HepG2 (cell line): ENCODE measurements around the gene EBF4. TPM values are rescaled to one million over a fixed set of nuclear protein-coding genes. Genes with fewer than 3 reads are reported as not detected.
A peak's percentile ranks its signal among the peaks of the same experiment; 100 is the strongest.

Source experiments
- FOXK1 ChIP-seq: sonication (generic); formaldehyde crosslinking; IDR thresholded peaks from 2 replicates; pipeline ENCODE4 v1.4.0; 2020; ENCODE audit warnings: low read depth, missing genetic modification reagents, borderline replicate concordance
- HDAC1 ChIP-seq: sonication (generic); formaldehyde crosslinking; IDR thresholded peaks from 2 replicates; pipeline ENCODE4 v1.5.1; 2020; ENCODE audit warnings: mild to moderate bottlenecking, missing genetic modification reagents
- HDAC2 ChIP-seq: sonication (generic); formaldehyde crosslinking; IDR thresholded peaks from 2 replicates; pipeline ENCODE4 v1.4.0; 2020; ENCODE audit warnings: missing genetic modification reagents
- HNRNPL ChIP-seq: fragments of 200-400 bp; formaldehyde crosslinking; IDR thresholded peaks from 2 replicates; pipeline ENCODE4 v1.6.1; 2017; ENCODE audit warnings: mild to moderate bottlenecking, low read depth, low read length
- PPARG ChIP-seq: conservative IDR thresholded peaks from 2 replicates; pipeline ENCODE4 v1.6.1; 2016; ENCODE audit warnings: missing biosample characterization, missing genetic modification reagents
- SIX4 ChIP-seq: sonication (generic); formaldehyde crosslinking; IDR thresholded peaks from 2 replicates; pipeline ENCODE4 v1.4.0; 2020; ENCODE audit warnings: missing genetic modification reagents
- ZBTB1 ChIP-seq: sonication (generic); formaldehyde crosslinking; IDR thresholded peaks from 2 replicates; pipeline ENCODE4 v1.4.0; 2020; ENCODE audit warnings: missing genetic modification reagents, borderline replicate concordance
- ZFP1 ChIP-seq: IDR thresholded peaks from 2 replicates; pipeline ENCODE4 v1.6.1; 2016
- ZNF431 ChIP-seq: sonication (generic); formaldehyde crosslinking; IDR thresholded peaks from 2 replicates; pipeline ENCODE4 v1.9.0; 2022; ENCODE audit warnings: missing genetic modification reagents, low read depth, mild to moderate bottlenecking, borderline replicate concordance
- ZNF781 ChIP-seq: sonication (generic); formaldehyde crosslinking; IDR thresholded peaks from 2 replicates; pipeline ENCODE4 v1.5.1; 2020; ENCODE audit warnings: borderline replicate concordance, mild to moderate bottlenecking, missing genetic modification reagents; ENCODE audit errors: not compliant biosample characterization
- polyA plus RNA-seq, 8 experiments: library from polyadenylated mRNA; depleted of rRNA in 3 of 8; stranded (reverse) in 7 of 8; unstranded in 1 of 8; fragments of >200 nt; fragmentation: Illumina TruSeq in 4 of 8; extraction: Trizol in 4 of 8; gene quantifications; 2 replicates each; pipeline versions ENCODE4 v1.2.1 to v1.2.3, GENCODE V29; 2011 to 2016; ENCODE audit warnings: low read depth in 4 of 8, missing spikeins in 1 of 8, mixed read lengths in 1 of 8; ENCODE audit not compliant: insufficient read depth in 1 of 8
- total RNA-seq, 5 experiments: library from RNA; depleted of rRNA; stranded (reverse); fragments of >200 nt; fragmentation: Illumina TruSeq; extraction: Trizol; gene quantifications; 2 replicates each; pipeline ENCODE4 v1.2.3, GENCODE V29; 2016; ENCODE audit warnings: low read depth in 1 of 5
- TF ChIP-seq, protein P1 (sequence below): IDR thresholded peaks from 2 replicates; pipeline ENCODE4 v1.4.0; 2020; ENCODE audit warnings: mild to moderate bottlenecking, missing genetic modification reagents
- TF ChIP-seq, protein P2 (sequence below): sonication (generic); formaldehyde crosslinking; IDR thresholded peaks from 2 replicates; pipeline ENCODE4 v1.8.1; 2022; ENCODE audit warnings: low read depth, mild to moderate bottlenecking, missing genetic modification reagents
- TF ChIP-seq, protein P3 (sequence below): sonication (generic); formaldehyde crosslinking; IDR thresholded peaks from 2 replicates; pipeline ENCODE4 v1.5.0; 2020; ENCODE audit warnings: missing genetic modification reagents, mild to moderate bottlenecking, borderline replicate concordance
- TF ChIP-seq, protein P4 (sequence below): sonication (generic); formaldehyde crosslinking; conservative IDR thresholded peaks from 2 replicates; pipeline ENCODE4 v1.4.0; 2020; ENCODE audit warnings: missing genetic modification reagents

Gene EBF4
- total and polyA plus RNA-seq, 2 of the 13 experiments (the other 11 are each of a cell fraction or from before 2014, with no cell fraction given), result 0.84 to 2.2 TPM

DNA sequence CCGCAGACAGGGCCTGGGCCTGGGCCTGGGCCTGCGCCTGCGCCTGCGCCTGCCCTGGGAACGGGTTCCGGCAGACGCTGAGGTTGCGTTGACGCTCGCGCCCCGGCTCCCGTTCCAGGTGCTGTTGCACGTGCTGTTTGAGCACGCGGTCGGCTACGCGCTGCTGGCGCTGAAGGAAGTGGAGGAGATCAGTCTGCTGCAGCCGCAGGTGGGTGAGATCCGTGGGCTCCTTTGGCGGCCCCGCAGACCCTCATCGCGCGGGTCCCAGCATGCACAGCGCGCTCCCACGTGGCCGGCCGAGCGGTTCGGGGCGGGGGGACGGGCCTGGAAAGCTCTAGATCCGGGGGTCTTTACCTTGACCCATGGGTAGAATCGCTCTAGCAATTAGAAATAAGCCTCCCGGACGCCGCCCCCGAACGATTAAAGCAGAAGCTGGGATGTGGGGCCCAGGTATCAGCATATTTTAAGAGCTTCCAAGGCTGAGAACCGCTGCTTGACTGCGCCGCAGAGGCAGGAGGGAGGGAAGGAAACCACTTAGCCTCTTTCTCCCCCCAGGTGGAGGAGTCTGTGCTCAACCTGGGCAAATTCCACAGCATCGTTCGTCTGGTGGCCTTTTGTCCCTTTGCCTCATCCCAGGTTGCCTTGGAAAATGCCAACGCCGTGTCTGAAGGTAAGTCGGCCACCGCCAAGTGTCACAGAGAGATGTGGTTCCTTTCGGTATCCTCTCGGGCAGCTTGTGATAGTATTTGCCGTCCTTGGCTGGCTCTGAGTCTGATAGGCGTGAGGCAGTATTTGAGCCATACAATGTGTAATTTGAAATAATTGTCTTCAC, 39.6 kb upstream of the EBF4 start (continued):
- TF ChIP-seq, protein P1, sequence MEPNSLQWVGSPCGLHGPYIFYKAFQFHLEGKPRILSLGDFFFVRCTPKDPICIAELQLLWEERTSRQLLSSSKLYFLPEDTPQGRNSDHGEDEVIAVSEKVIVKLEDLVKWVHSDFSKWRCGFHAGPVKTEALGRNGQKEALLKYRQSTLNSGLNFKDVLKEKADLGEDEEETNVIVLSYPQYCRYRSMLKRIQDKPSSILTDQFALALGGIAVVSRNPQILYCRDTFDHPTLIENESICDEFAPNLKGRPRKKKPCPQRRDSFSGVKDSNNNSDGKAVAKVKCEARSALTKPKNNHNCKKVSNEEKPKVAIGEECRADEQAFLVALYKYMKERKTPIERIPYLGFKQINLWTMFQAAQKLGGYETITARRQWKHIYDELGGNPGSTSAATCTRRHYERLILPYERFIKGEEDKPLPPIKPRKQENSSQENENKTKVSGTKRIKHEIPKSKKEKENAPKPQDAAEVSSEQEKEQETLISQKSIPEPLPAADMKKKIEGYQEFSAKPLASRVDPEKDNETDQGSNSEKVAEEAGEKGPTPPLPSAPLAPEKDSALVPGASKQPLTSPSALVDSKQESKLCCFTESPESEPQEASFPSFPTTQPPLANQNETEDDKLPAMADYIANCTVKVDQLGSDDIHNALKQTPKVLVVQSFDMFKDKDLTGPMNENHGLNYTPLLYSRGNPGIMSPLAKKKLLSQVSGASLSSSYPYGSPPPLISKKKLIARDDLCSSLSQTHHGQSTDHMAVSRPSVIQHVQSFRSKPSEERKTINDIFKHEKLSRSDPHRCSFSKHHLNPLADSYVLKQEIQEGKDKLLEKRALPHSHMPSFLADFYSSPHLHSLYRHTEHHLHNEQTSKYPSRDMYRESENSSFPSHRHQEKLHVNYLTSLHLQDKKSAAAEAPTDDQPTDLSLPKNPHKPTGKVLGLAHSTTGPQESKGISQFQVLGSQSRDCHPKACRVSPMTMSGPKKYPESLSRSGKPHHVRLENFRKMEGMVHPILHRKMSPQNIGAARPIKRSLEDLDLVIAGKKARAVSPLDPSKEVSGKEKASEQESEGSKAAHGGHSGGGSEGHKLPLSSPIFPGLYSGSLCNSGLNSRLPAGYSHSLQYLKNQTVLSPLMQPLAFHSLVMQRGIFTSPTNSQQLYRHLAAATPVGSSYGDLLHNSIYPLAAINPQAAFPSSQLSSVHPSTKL (CRISPR knock-in tag), result no peak
- TF ChIP-seq FOXK1 (CRISPR knock-in tag), result no peak; the same call in 1 of the 2 replicates
- no peak for TF ChIP-seq SIX4 (CRISPR knock-in tag)
- no peak for TF ChIP-seq ZFP1 (CRISPR knock-in tag)
- no peak for TF ChIP-seq HNRNPL
- TF ChIP-seq PPARG (CRISPR knock-in tag), result no peak
- TF ChIP-seq HDAC2 (CRISPR knock-in tag), result peak; percentile 56; the same call in 1 of the 2 replicates
- TF ChIP-seq HDAC1 (CRISPR knock-in tag), result peak; percentile 98
- TF ChIP-seq, protein P2, sequence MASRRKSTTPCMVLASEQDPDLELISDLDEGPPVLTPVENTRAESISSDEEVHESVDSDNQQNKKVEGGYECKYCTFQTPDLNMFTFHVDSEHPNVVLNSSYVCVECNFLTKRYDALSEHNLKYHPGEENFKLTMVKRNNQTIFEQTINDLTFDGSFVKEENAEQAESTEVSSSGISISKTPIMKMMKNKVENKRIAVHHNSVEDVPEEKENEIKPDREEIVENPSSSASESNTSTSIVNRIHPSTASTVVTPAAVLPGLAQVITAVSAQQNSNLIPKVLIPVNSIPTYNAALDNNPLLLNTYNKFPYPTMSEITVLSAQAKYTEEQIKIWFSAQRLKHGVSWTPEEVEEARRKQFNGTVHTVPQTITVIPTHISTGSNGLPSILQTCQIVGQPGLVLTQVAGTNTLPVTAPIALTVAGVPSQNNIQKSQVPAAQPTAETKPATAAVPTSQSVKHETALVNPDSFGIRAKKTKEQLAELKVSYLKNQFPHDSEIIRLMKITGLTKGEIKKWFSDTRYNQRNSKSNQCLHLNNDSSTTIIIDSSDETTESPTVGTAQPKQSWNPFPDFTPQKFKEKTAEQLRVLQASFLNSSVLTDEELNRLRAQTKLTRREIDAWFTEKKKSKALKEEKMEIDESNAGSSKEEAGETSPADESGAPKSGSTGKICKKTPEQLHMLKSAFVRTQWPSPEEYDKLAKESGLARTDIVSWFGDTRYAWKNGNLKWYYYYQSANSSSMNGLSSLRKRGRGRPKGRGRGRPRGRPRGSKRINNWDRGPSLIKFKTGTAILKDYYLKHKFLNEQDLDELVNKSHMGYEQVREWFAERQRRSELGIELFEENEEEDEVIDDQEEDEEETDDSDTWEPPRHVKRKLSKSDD, result no peak
- TF ChIP-seq ZBTB1 (CRISPR knock-in tag), result no peak; the same call in 1 of the 2 replicates
- TF ChIP-seq, protein P3, sequence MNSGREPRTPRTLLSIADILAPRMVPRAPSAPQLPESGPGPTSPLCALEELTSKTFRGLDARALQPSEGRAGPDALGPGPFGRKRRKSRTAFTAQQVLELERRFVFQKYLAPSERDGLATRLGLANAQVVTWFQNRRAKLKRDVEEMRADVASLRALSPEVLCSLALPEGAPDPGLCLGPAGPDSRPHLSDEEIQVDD (CRISPR knock-in tag), result 0 out of 2 replicates have a peak, but pooled peaks have one; percentile 20
- TF ChIP-seq, protein P4, sequence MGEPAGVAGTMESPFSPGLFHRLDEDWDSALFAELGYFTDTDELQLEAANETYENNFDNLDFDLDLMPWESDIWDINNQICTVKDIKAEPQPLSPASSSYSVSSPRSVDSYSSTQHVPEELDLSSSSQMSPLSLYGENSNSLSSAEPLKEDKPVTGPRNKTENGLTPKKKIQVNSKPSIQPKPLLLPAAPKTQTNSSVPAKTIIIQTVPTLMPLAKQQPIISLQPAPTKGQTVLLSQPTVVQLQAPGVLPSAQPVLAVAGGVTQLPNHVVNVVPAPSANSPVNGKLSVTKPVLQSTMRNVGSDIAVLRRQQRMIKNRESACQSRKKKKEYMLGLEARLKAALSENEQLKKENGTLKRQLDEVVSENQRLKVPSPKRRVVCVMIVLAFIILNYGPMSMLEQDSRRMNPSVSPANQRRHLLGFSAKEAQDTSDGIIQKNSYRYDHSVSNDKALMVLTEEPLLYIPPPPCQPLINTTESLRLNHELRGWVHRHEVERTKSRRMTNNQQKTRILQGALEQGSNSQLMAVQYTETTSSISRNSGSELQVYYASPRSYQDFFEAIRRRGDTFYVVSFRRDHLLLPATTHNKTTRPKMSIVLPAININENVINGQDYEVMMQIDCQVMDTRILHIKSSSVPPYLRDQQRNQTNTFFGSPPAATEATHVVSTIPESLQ (CRISPR knock-in tag), result no peak; the same call in 1 of the 2 replicates
- no peak; the same call in 1 of the 2 replicates for TF ChIP-seq ZNF431
- peak; percentile 94 for TF ChIP-seq ZNF781
